SK-N-SH (cell line): ENCODE data around the gene GALNT18. TPM values are rescaled to one million over a fixed set of nuclear protein-coding genes. Genes with fewer than 3 reads are reported as not detected.

ENCODE experiments used
- CTCF ChIA-PET: fragments of 300-600, 350-600 bp; formaldehyde crosslinking; extraction: SDS; loops from one replicate; lab custom pipeline; 2021; lab: Yijun Ruan, JAX
- POLR2A ChIA-PET: fragments of 350-600 bp; sonication (Branson Sonifier 250); formaldehyde crosslinking; extraction: SDS; loops from one replicate; lab custom pipeline; 2020; ENCODE audit warnings: antibody characterized with exemption, inconsistent platforms; lab: Yijun Ruan, JAX
- DNase-seq: peaks from one replicate; pipeline ENCODE4 v3.0.0; 2012
- H2AFZ ChIP-seq: fragments of 200-600 bp; sonication (generic); 2 replicates; pipeline ENCODE4 v1.8.1; 2016; ENCODE audit warnings: antibody characterized with exemption, mild to moderate bottlenecking, low read depth
- H3F3A ChIP-seq: fragments of 200-600 bp; sonication (generic); replicated peaks from 2 replicates; pipeline ENCODE3; 2016; ENCODE audit warnings: antibody characterized with exemption, mild to moderate bottlenecking; ENCODE audit not compliant: insufficient read depth
- H3K27ac ChIP-seq, 2 experiments: fragments of 200-500 bp in 1 of 2; fragments of 200-600 bp in 1 of 2; sonication (Bioruptor generic) in 1 of 2; sonication (generic), shearing (Covaris generic) in 1 of 2; 2 replicates each; pipeline versions ENCODE4 v1.5.1 to v1.6.1; 2014 to 2016; ENCODE audit warnings: low read depth in 2 of 2, inconsistent platforms in 1 of 2, low read length in 1 of 2, mild to moderate bottlenecking in 1 of 2, mixed read lengths in 1 of 2
- H3K27me3 ChIP-seq: fragments of 200-600 bp; sonication (generic), shearing (Covaris generic); 2 replicates; pipeline ENCODE4 v1.6.1; 2016; ENCODE audit warnings: mixed run types; ENCODE audit not compliant: insufficient read depth
- H3K36me3 ChIP-seq, 2 experiments: fragments of 200-500 bp in 1 of 2; fragments of 200-600 bp in 1 of 2; sonication (Bioruptor generic) in 1 of 2; sonication (generic) in 1 of 2; replicated peaks in 1 of 2; 2 replicates each; pipeline versions ENCODE3 to v1.5.1; 2014 to 2016; ENCODE audit warnings: low read length in 1 of 2, mild to moderate bottlenecking in 1 of 2; ENCODE audit not compliant: insufficient read depth in 2 of 2, control insufficient read depth in 1 of 2
- H3K4me1 ChIP-seq, 2 experiments: fragments of 200-500 bp in 1 of 2; fragments of 200-600 bp in 1 of 2; sonication (Bioruptor generic) in 1 of 2; sonication (generic), shearing (Covaris generic) in 1 of 2; 2 replicates each; pipeline versions ENCODE4 v1.5.1 to v1.6.1; 2014 to 2016; ENCODE audit warnings: low read depth in 1 of 2, low read length in 1 of 2, mixed run types in 1 of 2; ENCODE audit not compliant: insufficient read depth in 2 of 2, control insufficient read depth in 1 of 2
- H3K4me2 ChIP-seq: fragments of 200-600 bp; sonication (generic), shearing (Covaris generic); 2 replicates; pipeline ENCODE4 v1.6.1; 2017; ENCODE audit warnings: mixed run types
- H3K4me3 ChIP-seq, 2 experiments: fragments of 200-500 bp in 1 of 2; fragments of 200-600 bp in 1 of 2; sonication (Bioruptor generic) in 1 of 2; sonication (generic), shearing (Covaris generic) in 1 of 2; 2 replicates each; pipeline versions ENCODE4 v1.5.1 to v1.8.1; 2014 to 2016; ENCODE audit warnings: low read depth in 2 of 2, inconsistent platforms in 1 of 2, low read length in 1 of 2, mild to moderate bottlenecking in 1 of 2, mixed read lengths in 1 of 2, moderate library complexity in 1 of 2
- H3K79me2 ChIP-seq: fragments of 200-600 bp; sonication (generic); 2 replicates; pipeline ENCODE4 v1.8.1; 2017; ENCODE audit warnings: mild to moderate bottlenecking; ENCODE audit not compliant: insufficient read depth
- H3K9ac ChIP-seq: fragments of 200-600 bp; sonication (generic); 2 replicates; pipeline ENCODE4 v1.6.1; 2017; ENCODE audit warnings: mixed run types
- H3K9me2 ChIP-seq: fragments of 200-600 bp; sonication (generic); 2 replicates; pipeline ENCODE4 v1.6.1; 2017; ENCODE audit warnings: mixed run types
- H3K9me3 ChIP-seq: fragments of 200-600 bp; sonication (generic); 2 replicates; pipeline ENCODE4 v1.6.1; 2017; ENCODE audit warnings: mixed run types, mild to moderate bottlenecking, moderate library complexity
- H4K20me1 ChIP-seq: fragments of 200-600 bp; sonication (generic); 2 replicates; pipeline ENCODE4 v1.6.1; 2017; ENCODE audit warnings: mild to moderate bottlenecking, mixed run types; ENCODE audit not compliant: insufficient read depth
- CHD2 ChIP-seq: fragments of 150-350 bp; IDR thresholded peaks from 2 replicates; pipeline ENCODE4 v1.6.1; 2018; ENCODE audit warnings: low read length; ENCODE audit not compliant: partially characterized antibody
- ELF1 ChIP-seq: IDR thresholded peaks from 2 replicates; pipeline ENCODE4 v1.4.0; 2012
- EP300 ChIP-seq, 2 experiments: IDR thresholded peaks; 2 replicates each; pipeline versions ENCODE4 v1.4.0 to v1.6.1; 2012; ENCODE audit warnings: borderline replicate concordance in 1 of 2, low read depth in 1 of 2, low read length in 1 of 2
- FOXM1 ChIP-seq: IDR thresholded peaks from 2 replicates; pipeline ENCODE4 v1.4.0; 2012; ENCODE audit warnings: low read depth, mild to moderate bottlenecking
- GABPA ChIP-seq: IDR thresholded peaks from 2 replicates; pipeline ENCODE4 v1.4.0; 2012; ENCODE audit warnings: low read depth, mild to moderate bottlenecking
- GATA2 ChIP-seq: sonication (generic); formaldehyde crosslinking; IDR thresholded peaks from 2 replicates; pipeline ENCODE4 v1.5.0; 2020; ENCODE audit warnings: mild to moderate bottlenecking, missing genetic modification reagents
- JUND ChIP-seq: IDR thresholded peaks from 2 replicates; pipeline ENCODE4 v1.4.0; 2012
- MXI1 ChIP-seq: IDR thresholded peaks from 2 replicates; pipeline ENCODE4 v1.6.1; 2012; ENCODE audit warnings: mild to moderate bottlenecking, low read depth, low read length, improper control_type of control experiment
- NRF1 ChIP-seq: IDR thresholded peaks from 2 replicates; pipeline ENCODE4 v1.6.1; 2012; ENCODE audit warnings: low read depth, mild to moderate bottlenecking, low read length
- POLR2AphosphoS5 ChIP-seq: IDR thresholded peaks from 2 replicates; pipeline ENCODE4 v1.6.1; 2012; ENCODE audit warnings: low read depth, low read length
- TAF1 ChIP-seq: IDR thresholded peaks from 2 replicates; pipeline ENCODE4 v1.6.1; 2012; ENCODE audit warnings: low read depth, mild to moderate bottlenecking, low read length, moderate library complexity, borderline replicate concordance
- TEAD4 ChIP-seq: IDR thresholded peaks from 2 replicates; pipeline ENCODE4 v1.4.0; 2012; ENCODE audit warnings: mild to moderate bottlenecking, borderline replicate concordance; ENCODE audit not compliant: insufficient read depth
- YY1 ChIP-seq: IDR thresholded peaks from 2 replicates; pipeline ENCODE4 v1.4.0; 2012; ENCODE audit warnings: low read depth, mild to moderate bottlenecking
- WGBS: methylation state at CpG from one replicate; pipeline ENCODE4 v1.1.6; 2017; ENCODE audit warnings: low lambda C conversion rate; 5-methylcytosine and 5-hydroxymethylcytosine counted together
- polyA plus RNA-seq, 3 experiments: library from polyadenylated mRNA; depleted of rRNA; stranded (reverse); fragments of >200 nt; gene quantifications; 2 replicates each; pipeline ENCODE4 v1.2.3, GENCODE V29; 2012
- TF ChIP-seq, protein P1 (sequence below): fragments of 150-350 bp; IDR thresholded peaks from 2 replicates; pipeline ENCODE4 v1.6.1; 2016; ENCODE audit warnings: mild to moderate bottlenecking, low read depth, low read length
- TF ChIP-seq, protein P2 (sequence below): fragments of 200-600 bp; sonication (generic); IDR thresholded peaks from 2 replicates; pipeline ENCODE4 v1.6.1; 2017; ENCODE audit warnings: antibody characterized with exemption, mild to moderate bottlenecking, moderate library complexity
- TF ChIP-seq, protein P3 (sequence below): IDR thresholded peaks from 2 replicates; pipeline ENCODE4 v1.4.0; 2012; ENCODE audit warnings: low read depth, borderline replicate concordance
- TF ChIP-seq, protein P4 (sequence below): IDR thresholded peaks from 2 replicates; pipeline ENCODE4 v1.6.1; 2012; ENCODE audit warnings: mild to moderate bottlenecking, low read depth, low read length, moderate library complexity

The GALNT18 gene
- polyA plus RNA-seq, 1 of the 3 experiments (the other 2 are of a cell fraction), result 0.64 TPM

DNA sequence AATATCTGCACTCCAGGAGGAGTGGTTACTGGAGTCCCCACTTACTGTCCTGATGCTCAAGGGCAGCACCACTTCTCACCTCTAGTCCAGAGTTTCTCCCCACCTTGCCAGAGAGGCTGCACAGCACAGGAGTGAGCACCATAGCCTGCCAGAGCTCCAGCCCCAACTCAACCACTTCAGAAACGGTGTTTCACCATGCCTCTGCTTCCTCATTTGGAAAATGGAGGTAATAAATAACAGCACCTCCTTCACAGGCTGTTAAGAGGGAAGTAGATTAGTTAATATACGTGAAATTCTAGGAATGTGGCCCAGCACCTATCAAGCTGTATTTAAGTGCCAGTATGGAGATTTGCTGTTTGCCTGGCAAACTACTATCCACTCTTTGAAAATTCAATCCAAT is 63.0 kb downstream of the GALNT18 start:
- ChIA-PET CTCF (interaction anchor here (0.6 kb wide), 1 partner anchor 12 kb away, joined by 3 read pairs; no protein-coding TSS in a partner anchor), POLR2A (no interaction called here)
- Histone ChIP-seq H3K79me2 (no peaks in the 10 kb centered on the region), H3K27me3 (no peaks in the 10 kb centered on the region), H4K20me1 (no peaks in the 10 kb centered on the region), H3K4me1 (peaks cover 0 to 26% of the 10 kb centered on the region in 2 experiments; a peak in 1 of 4 replicates), H3K9ac (no peak overlapping the region), H3K4me3 (no peak overlapping the region), H3K27ac (no peak overlapping the region), H3K4me2 (no peak overlapping the region), H3K9me2 (no peaks in the 10 kb centered on the region), H3F3A (no peaks in the 10 kb centered on the region), H2AFZ (no peak overlapping the region), H3K9me3 (no peaks in the 10 kb centered on the region), H3K36me3 (no peaks in the 10 kb centered on the region)
- 24% methylated on average over 2 of the region's 2 CpGs for WGBS
- no peak for DNase-seq
- TF ChIP-seq, protein P1, sequence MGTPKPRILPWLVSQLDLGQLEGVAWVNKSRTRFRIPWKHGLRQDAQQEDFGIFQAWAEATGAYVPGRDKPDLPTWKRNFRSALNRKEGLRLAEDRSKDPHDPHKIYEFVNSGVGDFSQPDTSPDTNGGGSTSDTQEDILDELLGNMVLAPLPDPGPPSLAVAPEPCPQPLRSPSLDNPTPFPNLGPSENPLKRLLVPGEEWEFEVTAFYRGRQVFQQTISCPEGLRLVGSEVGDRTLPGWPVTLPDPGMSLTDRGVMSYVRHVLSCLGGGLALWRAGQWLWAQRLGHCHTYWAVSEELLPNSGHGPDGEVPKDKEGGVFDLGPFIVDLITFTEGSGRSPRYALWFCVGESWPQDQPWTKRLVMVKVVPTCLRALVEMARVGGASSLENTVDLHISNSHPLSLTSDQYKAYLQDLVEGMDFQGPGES, result no peak
- no peak for TF ChIP-seq MXI1
- no peak for TF ChIP-seq POLR2AphosphoS5
- no peak for TF ChIP-seq TEAD4
- no peak for TF ChIP-seq ELF1
- no peak for TF ChIP-seq GATA2 (CRISPR knock-in tag)
- TF ChIP-seq GABPA, result no peak
- no peak for TF ChIP-seq JUND
- no peak for TF ChIP-seq FOXM1
- TF ChIP-seq YY1, result no peak
- TF ChIP-seq EP300 (IDR thresholded peaks at IDR 0.05; ENCODE audit: borderline replicate concordance in 1 of 2, low read depth in 1 of 2, low read length in 1 of 2), result no peak
- TF ChIP-seq, protein P2, sequence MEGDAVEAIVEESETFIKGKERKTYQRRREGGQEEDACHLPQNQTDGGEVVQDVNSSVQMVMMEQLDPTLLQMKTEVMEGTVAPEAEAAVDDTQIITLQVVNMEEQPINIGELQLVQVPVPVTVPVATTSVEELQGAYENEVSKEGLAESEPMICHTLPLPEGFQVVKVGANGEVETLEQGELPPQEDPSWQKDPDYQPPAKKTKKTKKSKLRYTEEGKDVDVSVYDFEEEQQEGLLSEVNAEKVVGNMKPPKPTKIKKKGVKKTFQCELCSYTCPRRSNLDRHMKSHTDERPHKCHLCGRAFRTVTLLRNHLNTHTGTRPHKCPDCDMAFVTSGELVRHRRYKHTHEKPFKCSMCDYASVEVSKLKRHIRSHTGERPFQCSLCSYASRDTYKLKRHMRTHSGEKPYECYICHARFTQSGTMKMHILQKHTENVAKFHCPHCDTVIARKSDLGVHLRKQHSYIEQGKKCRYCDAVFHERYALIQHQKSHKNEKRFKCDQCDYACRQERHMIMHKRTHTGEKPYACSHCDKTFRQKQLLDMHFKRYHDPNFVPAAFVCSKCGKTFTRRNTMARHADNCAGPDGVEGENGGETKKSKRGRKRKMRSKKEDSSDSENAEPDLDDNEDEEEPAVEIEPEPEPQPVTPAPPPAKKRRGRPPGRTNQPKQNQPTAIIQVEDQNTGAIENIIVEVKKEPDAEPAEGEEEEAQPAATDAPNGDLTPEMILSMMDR, result no peak

DNA sequence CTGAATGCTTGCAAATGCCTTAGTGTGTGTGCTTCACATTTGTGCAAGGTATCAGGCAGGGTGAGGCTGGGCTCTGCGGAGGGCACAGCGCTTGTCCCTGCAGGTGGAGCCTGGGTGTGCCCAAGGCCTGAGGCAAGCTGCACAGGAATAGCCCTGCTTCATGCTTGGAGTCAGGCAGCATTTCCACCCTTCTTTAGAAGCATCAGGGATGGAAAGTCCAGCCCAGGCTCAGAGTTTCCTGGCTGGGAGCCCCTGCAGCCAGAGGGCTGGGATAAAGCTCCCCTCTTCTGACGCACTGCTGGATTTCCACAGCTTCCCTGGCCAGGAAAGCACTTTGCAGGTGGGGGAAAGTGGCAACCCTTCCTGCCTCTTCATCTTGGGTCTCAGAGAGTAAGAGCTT is 63.4 kb downstream of the GALNT18 start:
- POLR2A ChIA-PET, result no interaction called here
- no peaks in the 10 kb centered on the region for H3F3A ChIP-seq
- TF ChIP-seq, protein P1, result no peak
- no peak for TF ChIP-seq TAF1
- no peak for TF ChIP-seq NRF1
- TF ChIP-seq POLR2AphosphoS5, result no peak
- TF ChIP-seq, protein P3, sequence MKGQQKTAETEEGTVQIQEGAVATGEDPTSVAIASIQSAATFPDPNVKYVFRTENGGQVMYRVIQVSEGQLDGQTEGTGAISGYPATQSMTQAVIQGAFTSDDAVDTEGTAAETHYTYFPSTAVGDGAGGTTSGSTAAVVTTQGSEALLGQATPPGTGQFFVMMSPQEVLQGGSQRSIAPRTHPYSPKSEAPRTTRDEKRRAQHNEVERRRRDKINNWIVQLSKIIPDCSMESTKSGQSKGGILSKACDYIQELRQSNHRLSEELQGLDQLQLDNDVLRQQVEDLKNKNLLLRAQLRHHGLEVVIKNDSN, result no peak
- TF ChIP-seq, protein P4, sequence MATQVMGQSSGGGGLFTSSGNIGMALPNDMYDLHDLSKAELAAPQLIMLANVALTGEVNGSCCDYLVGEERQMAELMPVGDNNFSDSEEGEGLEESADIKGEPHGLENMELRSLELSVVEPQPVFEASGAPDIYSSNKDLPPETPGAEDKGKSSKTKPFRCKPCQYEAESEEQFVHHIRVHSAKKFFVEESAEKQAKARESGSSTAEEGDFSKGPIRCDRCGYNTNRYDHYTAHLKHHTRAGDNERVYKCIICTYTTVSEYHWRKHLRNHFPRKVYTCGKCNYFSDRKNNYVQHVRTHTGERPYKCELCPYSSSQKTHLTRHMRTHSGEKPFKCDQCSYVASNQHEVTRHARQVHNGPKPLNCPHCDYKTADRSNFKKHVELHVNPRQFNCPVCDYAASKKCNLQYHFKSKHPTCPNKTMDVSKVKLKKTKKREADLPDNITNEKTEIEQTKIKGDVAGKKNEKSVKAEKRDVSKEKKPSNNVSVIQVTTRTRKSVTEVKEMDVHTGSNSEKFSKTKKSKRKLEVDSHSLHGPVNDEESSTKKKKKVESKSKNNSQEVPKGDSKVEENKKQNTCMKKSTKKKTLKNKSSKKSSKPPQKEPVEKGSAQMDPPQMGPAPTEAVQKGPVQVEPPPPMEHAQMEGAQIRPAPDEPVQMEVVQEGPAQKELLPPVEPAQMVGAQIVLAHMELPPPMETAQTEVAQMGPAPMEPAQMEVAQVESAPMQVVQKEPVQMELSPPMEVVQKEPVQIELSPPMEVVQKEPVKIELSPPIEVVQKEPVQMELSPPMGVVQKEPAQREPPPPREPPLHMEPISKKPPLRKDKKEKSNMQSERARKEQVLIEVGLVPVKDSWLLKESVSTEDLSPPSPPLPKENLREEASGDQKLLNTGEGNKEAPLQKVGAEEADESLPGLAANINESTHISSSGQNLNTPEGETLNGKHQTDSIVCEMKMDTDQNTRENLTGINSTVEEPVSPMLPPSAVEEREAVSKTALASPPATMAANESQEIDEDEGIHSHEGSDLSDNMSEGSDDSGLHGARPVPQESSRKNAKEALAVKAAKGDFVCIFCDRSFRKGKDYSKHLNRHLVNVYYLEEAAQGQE, result no peak
- TF ChIP-seq, protein P2, result no peak
- TF ChIP-seq CHD2, result no peak

More for the DNA sequence above, 63.4 kb downstream of the GALNT18 start:
- Histone ChIP-seq H2AFZ (no peak overlapping the region), H3K27ac (no peak overlapping the region), H3K9me3 (no peaks in the 10 kb centered on the region), H3K27me3 (no peaks in the 10 kb centered on the region), H3K4me2 (no peak overlapping the region), H3K9me2 (no peaks in the 10 kb centered on the region), H3K4me1 (peaks cover 0 to 30% of the 10 kb centered on the region in 2 experiments; a peak in 1 of 4 replicates), H4K20me1 (no peaks in the 10 kb centered on the region), H3K4me3 (no peak overlapping the region), H3K9ac (no peak overlapping the region), H3K79me2 (no peaks in the 10 kb centered on the region), H3K36me3 (no peaks in the 10 kb centered on the region)
- DNase-seq, result no peak
- CTCF ChIA-PET, result interaction anchor here (0.6 kb wide), 1 partner anchor 13 kb away, joined by 3 read pairs; no protein-coding TSS in a partner anchor
- 89% methylated on average over 1 of the region's 3 CpGs for WGBS
